Stimulated activated CD4-positive, alpha-beta T cell treated with anti-CD3 and anti-CD28 coated beads, Interleukin-15, amount 100 ng/mL, for 48 hours (primary cell): ENCODE measurements around the gene KIF5A.
"Not testable (repeated sequence)": the region's sequence is repeated elsewhere in the genome, so short reads cannot be mapped to it uniquely, and the experiment has no call there.

Experiments used
- DNase-seq, 2 donors: peaks; one replicate each; pipeline ENCODE4 v3.0.0-alpha.2; 2020; ENCODE audit warnings: low read depth in 2 of 2

KIF5A gene

DNA sequence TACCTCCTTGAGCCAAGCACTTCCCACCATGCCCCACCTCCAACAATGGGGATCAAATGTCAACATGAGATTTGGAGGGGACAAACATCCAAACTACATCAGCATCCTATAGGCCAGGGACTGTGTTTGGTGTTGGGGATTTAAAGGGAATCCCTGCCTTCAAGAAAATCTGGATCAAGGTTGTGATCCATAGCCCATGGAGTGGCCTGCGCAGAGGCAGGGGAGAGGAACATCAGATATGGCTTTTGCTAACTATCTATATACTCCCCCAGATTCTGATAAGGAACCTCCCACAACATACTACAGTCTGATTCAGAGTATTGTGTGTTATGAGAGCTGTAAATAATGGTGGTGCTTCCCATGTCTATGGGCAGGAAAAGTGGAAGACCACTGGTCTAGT, 5.1 kb downstream of the KIF5A start:
- DNase-seq: no peak

DNA sequence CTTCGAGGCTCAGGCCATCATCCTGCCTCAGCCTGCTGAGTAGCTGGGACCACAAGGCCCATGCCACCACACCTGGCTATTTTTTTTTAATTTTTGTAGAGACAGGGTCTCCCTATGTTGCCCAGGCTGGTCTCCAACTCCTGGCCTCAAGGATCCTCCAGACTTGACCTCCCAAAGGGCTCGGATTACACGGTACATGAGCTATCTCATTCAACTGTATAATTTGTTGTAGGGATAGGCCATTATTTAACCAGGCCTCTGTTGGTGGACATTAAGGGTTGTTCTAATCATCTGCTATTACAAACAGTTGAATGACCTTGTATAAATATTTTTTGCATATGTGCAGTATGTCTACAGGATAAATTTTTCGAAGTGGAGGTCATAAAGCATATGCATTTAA, 9.0 kb downstream of the KIF5A start:
- DNase-seq: no peak

DNA sequence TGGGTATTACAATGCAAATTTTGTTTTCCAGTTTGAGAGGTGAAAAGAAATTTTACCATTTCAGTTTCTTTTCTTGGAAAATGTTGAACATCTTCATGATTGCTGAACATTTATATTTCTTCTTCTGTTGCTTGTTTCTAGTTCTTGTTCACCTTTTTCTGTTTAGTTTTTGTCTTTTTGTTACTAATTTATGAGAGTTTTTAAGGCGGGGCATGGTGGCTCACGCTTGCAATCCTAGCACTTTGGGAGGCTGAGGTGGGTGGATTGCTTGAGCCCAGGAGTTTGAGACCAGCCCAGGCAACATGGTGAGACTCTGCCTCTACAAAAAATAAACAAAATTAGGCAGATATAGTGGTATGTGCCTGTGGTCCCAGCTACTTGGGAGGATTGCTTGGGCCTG, 10.7 kb downstream of the KIF5A start:
- DNase-seq: no peak

DNA sequence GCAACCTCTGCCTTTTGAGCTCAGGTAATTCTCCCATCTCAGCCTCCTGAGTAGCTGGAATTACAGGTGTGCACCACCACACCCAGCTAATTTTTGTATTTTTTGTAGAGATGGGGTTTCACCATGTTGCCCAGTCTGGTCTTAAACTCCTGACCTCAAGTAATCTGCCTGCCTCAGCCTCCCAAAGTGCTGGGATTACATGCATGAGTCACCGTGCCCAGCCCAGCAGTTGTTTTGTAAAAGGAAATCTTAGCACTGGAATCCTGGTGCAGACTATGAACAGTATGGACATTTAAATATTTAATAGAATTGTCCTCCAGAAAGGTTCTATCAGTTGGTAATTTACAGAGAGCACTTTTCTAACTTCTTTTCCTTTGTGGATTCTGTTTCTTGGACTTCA, 11.3 kb downstream of the KIF5A start:
- not testable (repeated sequence) for DNase-seq

DNA sequence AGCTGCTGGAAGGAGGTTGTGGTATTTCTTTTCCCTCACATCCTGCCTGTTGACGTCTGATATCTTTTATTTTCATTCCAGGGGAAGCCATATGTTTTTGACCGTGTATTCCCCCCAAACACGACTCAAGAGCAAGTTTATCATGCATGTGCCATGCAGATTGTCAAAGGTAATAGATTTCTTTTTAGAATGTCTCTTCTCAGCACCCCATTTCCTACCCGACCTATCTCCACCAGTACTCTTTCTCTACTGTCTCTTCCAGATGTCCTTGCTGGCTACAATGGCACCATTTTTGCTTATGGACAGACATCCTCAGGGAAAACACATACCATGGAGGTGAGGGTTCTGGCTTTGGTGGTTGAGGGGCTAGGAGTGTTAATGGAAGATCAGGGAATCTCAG, 13.5 kb downstream of the KIF5A start:
- no peak for DNase-seq

DNA sequence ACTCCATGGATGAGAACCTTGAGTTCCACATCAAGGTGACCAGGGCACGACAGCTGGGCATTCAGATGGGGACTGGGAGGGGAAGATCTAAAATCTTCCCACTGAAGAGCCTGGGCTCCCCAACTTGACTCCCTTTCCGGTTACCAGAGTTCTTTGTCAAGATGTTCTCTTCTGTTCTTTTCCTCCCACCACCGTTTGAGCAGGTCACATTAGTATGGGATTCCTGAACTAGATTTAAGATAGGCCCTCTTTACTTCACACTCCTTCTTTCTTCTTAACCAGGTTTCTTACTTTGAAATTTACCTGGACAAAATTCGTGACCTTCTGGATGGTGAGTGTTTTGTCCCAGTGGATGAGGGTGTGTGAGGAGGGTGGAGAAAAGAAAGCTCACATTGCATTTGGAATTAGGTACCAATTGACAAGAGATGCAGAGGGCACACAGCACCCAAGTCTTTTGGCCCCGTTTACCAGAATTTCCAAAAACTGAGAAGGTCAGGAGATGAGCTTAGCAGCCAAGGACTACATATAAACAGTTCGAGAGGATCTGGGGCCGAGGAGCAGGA, 14.4 kb downstream of the KIF5A start:
- DNase-seq: no peak

DNA sequence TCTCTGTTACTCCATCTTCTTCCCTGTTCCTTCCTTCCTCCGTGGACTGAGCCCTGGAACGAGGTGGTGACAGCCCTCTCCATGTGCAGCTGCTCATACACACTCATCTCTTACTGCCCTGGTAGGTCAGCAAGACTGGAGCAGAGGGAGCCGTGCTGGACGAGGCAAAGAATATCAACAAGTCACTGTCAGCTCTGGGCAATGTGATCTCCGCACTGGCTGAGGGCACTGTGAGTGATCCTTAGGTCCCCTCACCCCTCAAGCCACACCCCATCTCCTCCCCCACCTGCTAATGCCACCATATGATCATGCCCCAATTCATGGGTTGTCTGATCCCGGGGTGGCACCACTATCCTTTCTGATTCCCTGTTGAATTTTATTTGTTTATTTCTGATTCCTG, 19.0 kb downstream of the KIF5A start:
- no peak for DNase-seq

DNA sequence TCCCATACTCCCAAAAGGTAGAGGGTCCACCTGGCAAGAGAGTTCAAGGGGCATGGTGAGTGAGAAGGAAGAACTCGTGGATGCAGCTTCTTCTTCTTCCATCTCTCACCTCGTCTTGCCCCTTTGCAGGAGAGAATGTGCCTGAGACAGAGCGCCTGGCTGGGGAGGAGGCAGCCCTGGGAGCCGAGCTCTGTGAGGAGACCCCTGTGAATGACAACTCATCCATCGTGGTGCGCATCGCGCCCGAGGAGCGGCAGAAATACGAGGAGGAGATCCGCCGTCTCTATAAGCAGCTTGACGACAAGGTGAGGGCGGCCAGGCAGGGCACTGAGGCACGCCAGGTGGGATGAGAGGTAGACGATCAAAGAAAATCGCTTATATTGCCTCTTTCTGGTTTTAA, 20.0 kb downstream of the KIF5A start:
- no peak for DNase-seq

DNA sequence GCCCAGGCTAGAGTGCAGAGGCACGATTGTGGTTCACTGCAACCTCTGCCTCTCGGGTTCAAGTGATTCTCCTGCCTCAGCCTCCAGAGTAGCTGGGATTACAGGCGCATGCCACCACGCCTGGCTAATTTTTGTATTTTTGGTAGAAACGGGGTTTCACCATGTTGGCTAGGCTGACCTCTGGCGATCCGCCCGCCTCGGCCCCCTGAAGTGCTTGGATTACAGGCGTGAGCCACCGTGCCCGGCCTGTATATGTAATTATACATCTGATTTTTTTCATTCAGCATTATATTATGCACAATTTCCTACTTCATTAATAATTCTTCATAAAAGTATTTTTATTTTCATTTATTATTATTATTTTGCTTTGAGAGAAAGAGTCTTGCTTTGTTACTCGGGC, 20.6 kb downstream of the KIF5A start:
- DNase-seq: not testable (repeated sequence)

DNA sequence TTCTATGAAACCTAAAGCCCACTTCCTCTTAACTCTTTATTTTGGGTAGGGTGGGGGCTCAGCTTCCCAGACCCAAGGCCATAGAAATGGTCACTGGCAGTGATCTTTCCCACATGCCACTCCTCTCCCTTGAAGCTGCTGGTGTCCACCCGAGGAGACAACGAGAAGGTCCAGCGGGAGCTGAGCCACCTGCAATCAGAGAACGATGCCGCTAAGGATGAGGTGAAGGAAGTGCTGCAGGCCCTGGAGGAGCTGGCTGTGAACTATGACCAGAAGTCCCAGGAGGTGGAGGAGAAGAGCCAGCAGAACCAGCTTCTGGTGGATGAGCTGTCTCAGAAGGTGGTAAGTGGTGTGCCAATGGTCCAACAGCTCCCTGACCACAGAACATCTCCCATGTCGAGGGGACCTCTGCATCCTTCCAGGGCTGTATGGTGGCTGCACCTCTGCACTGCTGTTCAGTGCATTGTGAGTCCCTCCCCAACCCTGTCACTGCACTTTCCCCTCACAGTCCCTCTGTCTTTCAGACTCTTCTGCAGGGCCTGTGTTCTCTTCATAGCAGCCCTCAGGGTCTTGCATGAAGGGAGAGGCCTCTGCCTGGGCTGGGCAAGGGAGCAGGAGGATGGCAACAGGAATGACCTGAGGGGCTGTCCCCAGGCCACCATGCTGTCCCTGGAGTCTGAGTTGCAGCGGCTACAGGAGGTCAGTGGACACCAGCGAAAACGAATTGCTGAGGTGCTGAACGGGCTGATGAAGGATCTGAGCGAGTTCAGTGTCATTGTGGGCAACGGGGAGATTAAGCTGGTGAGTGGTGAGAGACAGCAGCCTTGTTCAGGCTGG, 22.3 kb downstream of the KIF5A start:
- DNase-seq: no peak

DNA sequence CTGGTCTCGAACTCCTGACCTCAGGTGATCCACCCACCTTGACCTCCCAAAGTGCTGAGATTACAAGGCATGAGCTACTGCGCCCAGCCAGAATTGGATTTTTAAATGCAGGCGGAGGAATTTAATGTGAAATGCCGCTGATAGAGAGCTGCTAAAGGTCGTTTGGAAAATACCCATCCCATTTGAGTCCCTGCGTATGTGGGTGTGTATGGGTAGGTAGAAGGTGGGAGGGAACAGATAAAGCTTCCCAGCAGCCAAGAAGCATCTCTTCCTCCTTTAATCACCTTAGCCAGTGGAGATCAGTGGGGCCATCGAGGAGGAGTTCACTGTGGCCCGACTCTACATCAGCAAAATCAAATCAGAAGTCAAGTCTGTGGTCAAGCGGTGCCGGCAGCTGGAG, 25.0 kb downstream of the KIF5A start:
- DNase-seq: no peak

DNA sequence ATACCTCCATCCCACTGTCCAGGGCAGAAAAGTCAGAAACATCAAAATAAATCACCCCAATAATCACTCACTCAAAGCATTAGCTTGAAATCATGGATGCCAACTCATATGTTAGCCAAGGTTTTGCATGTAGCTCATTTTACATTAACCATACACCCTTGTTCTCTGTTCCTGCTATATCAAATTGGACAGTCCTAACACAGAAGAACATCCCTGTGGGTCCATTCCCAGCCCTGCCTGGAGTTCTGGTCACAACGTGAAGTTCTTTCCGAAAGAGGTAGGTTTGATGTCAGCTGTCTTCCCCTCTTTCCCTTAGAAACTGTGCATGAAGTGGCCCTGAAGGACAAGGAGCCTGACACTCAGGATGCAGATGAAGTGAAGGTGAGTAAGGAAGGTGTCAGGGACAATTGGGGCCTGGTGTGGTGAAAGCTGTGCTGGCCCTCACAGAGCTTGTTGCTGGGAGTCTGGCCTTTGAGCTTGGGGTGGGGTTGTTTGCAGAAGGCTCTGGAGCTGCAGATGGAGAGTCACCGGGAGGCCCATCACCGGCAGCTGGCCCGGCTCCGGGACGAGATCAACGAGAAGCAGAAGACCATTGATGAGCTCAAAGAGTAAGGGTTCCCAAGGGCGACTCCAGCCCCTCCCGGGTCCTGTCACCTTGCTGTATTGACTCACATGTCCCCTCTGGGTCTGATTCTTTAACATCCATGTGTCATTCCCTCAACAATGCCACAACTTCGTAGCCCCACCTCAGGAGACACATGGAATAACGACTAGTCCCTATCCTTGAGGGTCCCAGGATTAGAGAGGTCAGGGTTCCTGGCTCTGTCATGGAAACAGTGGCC, 26.1 kb downstream of the KIF5A start:
- no peak for DNase-seq

DNA sequence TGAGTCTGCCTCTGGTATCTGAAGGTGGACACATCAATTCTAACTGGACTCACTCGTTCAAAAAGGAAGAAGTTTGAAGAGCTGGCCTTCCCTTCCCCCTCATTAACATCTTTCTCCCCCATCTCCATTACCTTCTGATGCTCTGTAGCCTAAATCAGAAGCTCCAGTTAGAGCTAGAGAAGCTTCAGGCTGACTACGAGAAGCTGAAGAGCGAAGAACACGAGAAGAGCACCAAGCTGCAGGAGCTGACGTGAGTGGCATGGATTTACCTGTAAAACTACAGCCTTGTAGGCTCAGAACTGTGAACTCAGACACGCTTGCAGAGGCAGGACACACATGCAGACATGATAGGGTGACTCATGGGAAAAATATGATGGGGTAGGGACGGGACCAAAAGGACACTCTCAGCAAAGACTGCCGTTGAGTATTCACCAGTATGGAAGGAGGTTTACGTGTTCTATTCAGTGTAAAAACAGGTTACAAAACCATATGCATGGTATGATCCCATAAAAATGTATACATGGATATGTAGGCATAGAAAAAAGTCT, 26.8 kb downstream of the KIF5A start:
- no peak for DNase-seq

DNA sequence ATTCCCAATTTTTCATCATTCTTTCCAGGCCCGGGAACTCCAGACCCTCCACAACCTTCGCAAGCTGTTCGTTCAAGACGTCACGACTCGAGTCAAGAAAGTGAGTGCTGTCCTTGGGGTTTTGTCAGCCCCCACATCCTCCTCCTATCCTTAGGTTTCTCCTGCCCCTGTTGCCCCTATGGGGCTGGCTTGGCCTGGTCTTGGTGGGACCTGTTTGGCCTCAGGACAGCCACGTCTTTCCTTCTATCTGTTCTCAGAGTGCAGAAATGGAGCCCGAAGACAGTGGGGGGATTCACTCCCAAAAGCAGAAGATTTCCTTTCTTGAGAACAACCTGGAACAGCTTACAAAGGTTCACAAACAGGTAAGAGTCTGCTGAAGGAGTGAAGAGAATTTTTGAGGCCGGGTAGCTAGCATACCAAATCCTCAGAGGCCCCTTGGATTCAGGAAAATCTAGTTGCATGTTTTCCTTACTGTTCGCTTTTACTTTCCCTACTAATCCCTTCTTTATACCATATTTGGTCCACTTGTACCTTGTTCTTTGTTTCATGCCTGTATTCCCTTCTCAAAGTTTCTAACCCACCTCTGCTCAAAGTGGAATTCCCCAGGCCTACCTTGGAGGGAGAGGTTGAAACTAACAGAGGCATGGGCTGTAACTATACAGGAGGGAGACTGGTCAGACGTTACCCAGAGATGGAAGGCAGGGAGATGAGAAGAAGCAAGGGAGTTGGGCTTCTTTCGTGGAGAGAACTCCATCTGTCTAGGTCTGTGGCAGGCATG, 28.3 kb downstream of the KIF5A start:
- no peak for DNase-seq

DNA sequence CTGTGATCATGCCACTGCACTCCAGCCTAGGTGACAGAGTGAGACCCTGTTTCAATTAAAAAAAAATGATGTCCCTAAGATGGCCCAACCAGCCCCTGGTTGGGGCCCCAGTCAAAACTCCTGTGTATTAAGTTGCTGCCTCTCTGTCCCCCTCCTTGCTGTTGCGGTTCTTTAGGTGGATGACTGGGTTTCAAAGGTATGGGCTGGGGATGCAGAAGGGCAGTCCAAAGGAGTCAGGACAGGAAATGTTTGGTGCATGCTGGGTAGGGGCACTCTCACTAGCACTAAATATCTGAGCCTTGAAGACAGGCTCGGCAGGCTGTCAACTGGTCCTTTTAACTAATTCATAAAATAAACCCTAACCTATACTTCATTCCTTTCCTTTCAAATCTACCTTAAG, 29.2 kb downstream of the KIF5A start:
- DNase-seq: no peak

DNA sequence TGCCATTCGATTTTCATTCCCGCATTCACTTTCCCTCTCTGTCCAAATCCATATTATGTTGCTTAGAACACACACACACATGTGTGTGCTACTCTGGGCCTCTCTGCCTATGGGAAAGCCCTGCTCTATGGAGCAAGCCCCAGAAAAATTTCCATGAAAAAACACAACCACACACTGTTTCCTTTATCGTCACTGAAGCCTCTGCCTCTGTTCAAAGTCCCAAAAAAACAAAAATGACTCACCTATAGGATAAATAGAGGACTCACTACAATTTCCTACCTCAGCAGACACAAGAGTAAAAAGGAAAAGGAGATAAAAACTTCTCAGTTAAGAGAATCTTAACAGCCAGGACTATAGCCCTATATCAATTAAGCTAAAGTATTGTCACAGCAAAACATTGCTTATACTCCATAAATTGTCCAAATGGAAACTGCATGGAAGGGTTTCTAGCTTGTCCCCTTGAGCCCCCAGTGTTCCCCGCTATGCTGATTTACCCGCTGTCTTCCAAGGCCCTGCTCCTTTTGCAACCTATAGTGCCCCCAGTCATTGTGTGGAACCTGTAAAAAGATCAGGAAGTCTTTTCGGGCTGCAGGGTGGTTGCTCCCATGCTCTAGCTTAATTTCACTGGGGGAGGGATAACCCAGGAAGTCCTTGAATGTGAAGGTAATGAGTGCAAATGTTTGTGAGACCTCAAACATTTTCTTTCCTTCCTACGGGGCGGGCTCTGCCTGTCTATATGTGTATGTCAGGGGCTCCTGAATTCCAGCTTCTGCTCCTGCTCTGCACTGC, 30.0 kb downstream of the KIF5A start:
- DNase-seq: no peak

DNA sequence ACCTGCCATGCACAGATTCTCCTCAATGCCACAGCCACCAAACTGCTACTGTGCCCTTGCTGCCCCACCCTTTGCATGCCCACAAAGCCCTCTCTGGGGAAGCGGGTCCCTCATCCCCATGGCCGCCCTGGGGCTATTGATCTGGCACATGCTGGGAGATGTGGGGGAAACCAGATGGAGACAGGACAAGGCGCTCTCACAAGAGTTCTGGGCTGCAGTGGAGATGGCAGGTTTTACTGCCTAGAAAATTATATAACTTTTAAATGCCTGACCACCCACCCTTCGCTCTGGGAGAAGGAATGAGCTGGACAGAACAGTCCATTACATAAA, 30.6 kb downstream of the KIF5A start:
- DNase-seq: no peak

DNA sequence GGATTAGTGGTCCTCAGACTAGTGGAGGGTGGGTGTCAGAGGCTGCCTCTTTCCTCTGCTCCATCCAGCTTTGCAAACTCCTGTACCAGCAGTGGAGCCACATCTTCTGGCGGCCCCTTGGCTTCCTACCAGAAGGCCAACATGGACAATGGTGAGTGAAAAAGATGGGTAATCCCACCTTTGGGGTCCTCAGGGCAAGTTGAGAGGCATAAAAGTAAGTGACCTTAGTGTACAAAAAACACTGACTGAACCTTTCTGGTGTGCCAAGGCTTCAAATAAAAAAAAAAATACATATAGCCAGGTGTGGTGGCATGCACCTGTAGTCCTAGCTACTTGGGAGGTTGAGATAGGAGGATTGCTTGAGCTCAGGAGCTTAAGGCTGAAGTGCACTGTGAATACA, 32.0 kb downstream of the KIF5A start:
- DNase-seq: no peak

DNA sequence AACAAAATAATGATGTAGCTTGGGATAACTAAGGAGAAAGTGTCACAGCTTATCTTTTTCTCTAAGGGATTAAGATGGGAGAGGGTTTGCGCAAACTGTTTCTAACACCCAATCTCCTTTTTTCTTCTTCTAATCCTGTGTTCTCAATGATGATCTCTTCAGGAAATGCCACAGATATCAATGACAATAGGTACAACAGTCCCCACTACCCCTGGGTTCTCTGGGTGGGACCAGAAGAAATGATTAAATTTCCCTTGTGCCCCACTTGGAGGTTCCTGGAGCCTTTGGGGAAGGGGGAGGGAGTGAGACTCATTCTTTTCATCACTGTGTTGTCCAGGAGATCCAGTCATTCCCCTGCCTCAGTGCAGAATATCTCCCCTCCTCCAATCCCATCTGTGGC, 32.6 kb downstream of the KIF5A start:
- DNase-seq: no peak

DNA sequence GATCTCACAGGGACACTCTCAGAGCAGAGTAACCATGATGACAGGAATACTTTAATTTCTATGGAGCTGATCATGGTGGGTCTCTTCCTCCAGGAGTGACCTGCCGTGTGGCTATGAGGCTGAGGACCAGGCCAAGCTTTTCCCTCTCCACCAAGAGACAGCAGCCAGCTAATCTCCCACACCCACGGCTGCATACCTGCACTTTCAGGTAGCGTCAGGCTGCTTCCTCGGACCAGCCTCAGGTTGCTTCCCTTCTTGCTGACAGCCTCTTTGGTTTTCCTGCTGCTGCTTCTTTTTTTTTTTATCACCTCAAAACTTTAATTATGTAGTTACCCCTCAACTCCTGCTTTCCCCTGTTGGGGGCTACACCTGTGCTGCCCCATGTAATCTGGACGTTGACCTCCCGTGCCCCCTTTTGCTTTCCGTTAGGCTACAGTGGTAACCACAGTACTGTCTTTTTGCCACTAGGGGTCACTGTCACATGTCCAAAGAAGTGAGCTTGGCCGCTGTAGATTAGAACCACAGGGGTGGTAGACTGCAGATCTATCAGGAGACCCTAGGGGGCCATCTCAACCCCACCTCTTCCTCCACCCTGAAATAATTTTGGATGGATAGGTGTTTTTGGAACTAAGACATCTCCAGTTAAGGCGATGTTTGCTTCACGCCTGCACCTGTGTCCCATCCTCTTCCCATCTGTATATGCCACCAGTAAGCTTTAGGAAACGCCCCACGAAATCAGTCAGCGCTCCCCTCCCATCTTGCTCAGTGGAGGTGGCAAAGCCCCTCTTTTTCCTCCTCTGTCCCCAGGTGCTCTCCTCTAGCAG, 33.4 kb downstream of the KIF5A start:
- peak; percentile 56 to 63 for DNase-seq
